ENCODE data around the gene MAP2. TPM values are rescaled to one million over a fixed set of nuclear protein-coding genes. Genes with fewer than 3 reads are reported as not detected.

The MAP2 gene
- total RNA-seq, 2 experiments from 2014 or later = 0.10 TPM; not detected in 1

- Histone ChIP-seq H3K36me3 (ENCODE audit: insufficient read depth, low read length) (no peaks in the 10 kb centered on the region), H3K79me2 (ENCODE audit: insufficient read depth, low read depth, low read length) (no peaks in the 10 kb centered on the region), H3K9me3 (ENCODE audit: low read length) (no peaks in the 10 kb centered on the region), H4K20me1 (ENCODE audit: insufficient read depth, low read length) (no peaks in the 10 kb centered on the region), H3K9me2 (ENCODE audit: insufficient read depth, low read length) (no peaks in the 10 kb centered on the region), H3K4me2 (ENCODE audit: low read length) (no peak overlapping the region), H3K4me1 (ENCODE audit: insufficient read depth, low read length, poor library complexity, severe bottlenecking) (no peaks in the 10 kb centered on the region), H3K4me3 (ENCODE audit: low read depth, low read length, poor library complexity, severe bottlenecking) (no peak overlapping the region), H3K27ac (ENCODE audit: low read depth, low read length, poor library complexity, severe bottlenecking) (no peak overlapping the region), H2AFZ (ENCODE audit: low read length) (no peak overlapping the region)
- BruUV-seq (replicated peaks) = no TSS peak
- DNase-seq (ENCODE audit: low spot score) = no peak
- CTCF ChIA-PET (ENCODE audit: unreplicated experiment) = no interaction called here
- POLR2A ChIA-PET = interaction anchor here (0.7 kb wide), 1 partner anchor 281 kb away, joined by 3 read pairs; no protein-coding TSS in a partner anchor
- intact Hi-C loops (cut with micrococcal nuclease; ENCODE audit: unreplicated experiment) = no loop called here
- no peak for TF ChIP-seq EZH2phosphoT487 (IDR thresholded peaks at IDR 0.05; ENCODE audit: borderline replicate concordance, low read depth, low read length)
- TF ChIP-seq CTCF (conservative IDR thresholded peaks at IDR 0.05; ENCODE audit: low read length) = no peak
Measured at GRCh38 chr2:209451209-209451834, 27.5 kb downstream of the MAP2 start.

GRCh38 chr2:209456489-209456888 lies 32.6 kb downstream of the MAP2 start:
- Histone ChIP-seq H3K4me2 (ENCODE audit: low read length) (no peak overlapping the region), H3K9me2 (ENCODE audit: insufficient read depth, low read length) (no peaks in the 10 kb centered on the region), H3K9me3 (ENCODE audit: low read length) (no peaks in the 10 kb centered on the region), H3K79me2 (ENCODE audit: insufficient read depth, low read depth, low read length) (no peaks in the 10 kb centered on the region), H2AFZ (ENCODE audit: low read length) (no peak overlapping the region), H3K4me1 (ENCODE audit: insufficient read depth, low read length, poor library complexity, severe bottlenecking) (no peaks in the 10 kb centered on the region), H3K27ac (ENCODE audit: low read depth, low read length, poor library complexity, severe bottlenecking) (no peak overlapping the region), H3K36me3 (ENCODE audit: insufficient read depth, low read length) (no peaks in the 10 kb centered on the region), H4K20me1 (ENCODE audit: insufficient read depth, low read length) (no peaks in the 10 kb centered on the region), H3K4me3 (ENCODE audit: low read depth, low read length, poor library complexity, severe bottlenecking) (no peak overlapping the region)
- intact Hi-C loops (cut with micrococcal nuclease; ENCODE audit: unreplicated experiment) = no loop called here
- no TSS peak for BruUV-seq (replicated peaks)
- no peak for DNase-seq (ENCODE audit: low spot score)
- ChIA-PET POLR2A (no interaction called here), CTCF (ENCODE audit: unreplicated experiment) (no interaction called here)
- TF ChIP-seq CTCF (conservative IDR thresholded peaks at IDR 0.05; ENCODE audit: low read length) (no peak), EZH2phosphoT487 (IDR thresholded peaks at IDR 0.05; ENCODE audit: borderline replicate concordance, low read depth, low read length) (no peak)

Data from OCI-LY7 (cell line).